Measurements from ENCODE around the gene ACO1. TPM values are rescaled to one million over a fixed set of nuclear protein-coding genes. Genes with fewer than 3 reads are reported as not detected.

ACO1 gene
- total and polyA plus RNA-seq, 4 donors, result 41.3 to 78.5 (median 59.5) TPM

DNA sequence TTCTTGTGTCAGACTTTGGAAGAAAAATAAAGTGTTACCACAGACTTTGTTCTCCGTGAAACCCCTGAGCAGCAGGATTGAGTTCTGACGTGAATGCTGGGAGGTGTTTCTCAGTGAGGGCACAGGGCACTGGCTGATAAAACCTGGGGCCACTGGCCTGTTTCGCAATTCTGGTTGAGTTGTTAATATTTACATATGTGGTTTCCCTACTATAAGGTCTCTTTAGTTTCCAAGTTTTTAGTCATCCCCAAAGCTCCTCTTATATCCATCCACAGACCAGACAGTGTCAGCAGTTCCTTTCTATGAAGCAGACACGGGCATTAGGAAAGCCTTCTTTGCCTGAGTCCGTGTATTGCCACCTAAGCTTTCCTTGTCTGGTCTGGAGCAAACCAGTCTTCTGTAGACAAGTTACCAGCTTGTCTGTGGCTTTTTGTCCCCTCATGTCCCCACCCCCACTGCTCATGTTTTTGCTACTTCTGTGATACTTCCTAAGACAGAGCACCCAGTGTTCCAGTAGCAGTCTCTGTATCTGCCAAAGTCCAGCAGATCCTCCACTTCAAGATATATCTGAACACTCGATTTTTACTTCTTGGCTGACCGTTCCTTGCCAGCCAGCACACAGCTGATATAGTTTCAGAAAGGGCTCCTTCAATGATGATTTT lies 42.0 kb downstream of the ACO1 start:
- Histone ChIP-seq H3K36me3 (ENCODE audit: control insufficient read depth in 4 of 4, insufficient read depth in 3 of 4, low read depth in 1 of 4, low read length in 3 of 4) (peaks cover 4 to 30% (median 14%) of the 10 kb centered on the region in 4 donors), H3K4me3 (ENCODE audit: low read depth in 1 of 3, low read length in 3 of 3) (peak overlapping the region in 1 of 3 donors; percentile 26), H3K27ac (ENCODE audit: low read depth in 1 of 2, low read length in 2 of 2) (peak overlapping the region; percentile 87 to 89), H3K27me3 (ENCODE audit: control insufficient read depth in 4 of 4, insufficient read depth in 4 of 4, low read length in 3 of 4) (no peaks in the 10 kb centered on the region), H3K4me1 (ENCODE audit: control insufficient read depth in 4 of 4, insufficient read depth in 4 of 4, low read length in 3 of 4) (peaks cover 3 to 41% (median 25%) of the 10 kb centered on the region in 4 donors), H3K9me3 (ENCODE audit: control insufficient read depth in 4 of 4, low read length in 3 of 4) (no peaks in the 10 kb centered on the region), H3K9ac (ENCODE audit: low read depth in 1 of 2, low read length in 2 of 2) (peak overlapping the region in 1 of 2 donors; percentile 80)
- TF ChIP-seq CTCF (IDR thresholded peaks at IDR 0.05; ENCODE audit: low read depth, low read length, missing input control) (no peak), JUND (IDR thresholded peaks at IDR 0.05) (peak; percentile 86 to 94), REST (IDR thresholded peaks at IDR 0.05) (peak; percentile 76), SP1 (IDR thresholded peaks at IDR 0.05) (peak; percentile 96), EGR1 (IDR thresholded peaks at IDR 0.05; ENCODE audit: low read depth in 2 of 2) (peak in 1 of 2 donors; percentile 79), TAF1 (conservative IDR thresholded peaks at IDR 0.05) (peak; percentile 78), HNF4A (conservative IDR thresholded peaks at IDR 0.05) (peak; percentile 96 to 97), YY1 (IDR thresholded peaks at IDR 0.05) (peak; percentile 61), NR2F2 (IDR thresholded peaks at IDR 0.05) (peak; percentile 67), HNF4G (IDR thresholded peaks at IDR 0.05) (peak; percentile 79), GABPA (IDR thresholded peaks at IDR 0.05 in 1 of 2, conservative IDR thresholded peaks at IDR 0.05 in 1 of 2) (peak in 1 of 2 donors; percentile 32), MAX (IDR thresholded peaks at IDR 0.05) (peak; percentile 86), ZBTB33 (IDR thresholded peaks at IDR 0.05) (peak; percentile 80), FOXA2 (IDR thresholded peaks at IDR 0.05) (peak; percentile 70), ATF3 (IDR thresholded peaks at IDR 0.05) (peak; percentile 72), RXRA (IDR thresholded peaks at IDR 0.05) (peak; percentile 94 to 98), FOXA1 (IDR thresholded peaks at IDR 0.05) (peak; percentile 15), RAD21 (IDR thresholded peaks at IDR 0.05) (peak; percentile 50 to 52)
- DNase-seq (ENCODE audit: low spot score), result peak; percentile 46
- 30% methylated on average over 7 of the region's 7 CpGs for WGBS

Measured in liver (tissue), 9 donors.